CD4-positive, alpha-beta T cell treated with Interleukin-17A for 4 hours (primary cell): ENCODE measurements around the gene FHL1.
"Not testable (repeated sequence)": the region's sequence is repeated elsewhere in the genome, so short reads cannot be mapped to it uniquely, and the experiment has no call there.

Source experiments
- DNase-seq: peaks from one replicate; pipeline ENCODE4 v3.0.0-alpha.2; 2020; ENCODE audit warnings: mixed read lengths

The FHL1 gene

GRCh38 chrX:136211766-136212556, 64.6 kb downstream of the FHL1 start:
- no peak for DNase-seq

- no peak for DNase-seq
Measured at GRCh38 chrX:136212557-136213111, 65.3 kb downstream of the FHL1 start.

GRCh38 chrX:136214551-136214950, 67.2 kb downstream of the FHL1 start:
- no peak for DNase-seq

- no peak for DNase-seq
Measured at GRCh38 chrX:136215559-136215958, 68.2 kb downstream of the FHL1 start.

- no peak for DNase-seq
Measured at GRCh38 chrX:136219893-136220292, 72.6 kb downstream of the FHL1 start.

- no peak for DNase-seq
Measured at GRCh38 chrX:136220540-136220939, 73.2 kb downstream of the FHL1 start.

GRCh38 chrX:136220951-136221350, 73.6 kb downstream of the FHL1 start:
- no peak for DNase-seq

- DNase-seq = no peak
Measured at GRCh38 chrX:136221851-136222513, 74.6 kb downstream of the FHL1 start.

GRCh38 chrX:136227074-136227473, 79.7 kb downstream of the FHL1 start:
- DNase-seq = no peak

GRCh38 chrX:136227948-136228838, 80.9 kb downstream of the FHL1 start:
- peak; percentile 19 for DNase-seq

- DNase-seq = no peak
Measured at GRCh38 chrX:136228839-136229207, 81.5 kb downstream of the FHL1 start.

GRCh38 chrX:136237074-136237473, 89.7 kb downstream of the FHL1 start:
- no peak for DNase-seq

- DNase-seq = not testable (repeated sequence)
Measured at GRCh38 chrX:136237849-136238248, 90.5 kb downstream of the FHL1 start.

GRCh38 chrX:136246201-136246600, 98.9 kb downstream of the FHL1 start:
- no peak for DNase-seq

- peak; percentile 24 for DNase-seq
Measured at GRCh38 chrX:136250191-136251040, 103.1 kb downstream of the FHL1 start.

- DNase-seq = peak; percentile 78
Measured at GRCh38 chrX:136251041-136251991, 104.0 kb downstream of the FHL1 start, which contains the start of gene MAP7D3. TSS of gene MAP7D3 (minus strand) at chrX:136251400. CDS start at chrX:136251358, 42 bp downstream.

- no peak for DNase-seq
Measured at GRCh38 chrX:136255541-136255940, 108.2 kb downstream of the FHL1 start.

- no peak for DNase-seq
Measured at GRCh38 chrX:136256026-136256425, 108.7 kb downstream of the FHL1 start.

- DNase-seq = no peak
Measured at GRCh38 chrX:136258951-136259350, 111.6 kb downstream of the FHL1 start.

- peak; percentile 29 for DNase-seq
Measured at GRCh38 chrX:136259543-136259942, 112.2 kb downstream of the FHL1 start.

- DNase-seq = no peak
Measured at GRCh38 chrX:136260776-136261175, 113.4 kb downstream of the FHL1 start.
